WI38 (cell line): ENCODE measurements around the gene HHAT.

Experiments
- H3K4me3 ChIP-seq: 2 replicates; pipeline ENCODE4 v1.5.1; 2011; ENCODE audit warnings: low read depth, mild to moderate bottlenecking, control low read depth, low read length
- CTCF ChIP-seq: IDR thresholded peaks from 2 replicates; pipeline ENCODE4 v1.5.1; 2012; ENCODE audit warnings: low read depth, mild to moderate bottlenecking, control low read depth, low read length

Gene HHAT

GRCh38 chr1:210525716-210526454, 197.2 kb downstream of the HHAT start:
- no peak overlapping the region for H3K4me3 ChIP-seq
- no peak for TF ChIP-seq CTCF

- TF ChIP-seq CTCF = no peak
These were observed 198.4 kb downstream of the HHAT start for GRCh38 chr1:210527091-210527490.

GRCh38 chr1:210531475-210532222, 202.9 kb downstream of the HHAT start:
- H3K4me3 ChIP-seq = no peak overlapping the region
- TF ChIP-seq CTCF = no peak

More at GRCh38 chr1:210527091-210527490, 198.4 kb downstream of the HHAT start:
- no peak overlapping the region for H3K4me3 ChIP-seq

- no peak for TF ChIP-seq CTCF
- H3K4me3 ChIP-seq = no peak overlapping the region
These were observed 203.5 kb downstream of the HHAT start for GRCh38 chr1:210532223-210532598.

- no peak overlapping the region for H3K4me3 ChIP-seq
- TF ChIP-seq CTCF = no peak
These were observed 207.1 kb downstream of the HHAT start for GRCh38 chr1:210535761-210536160.

GRCh38 chr1:210536254-210536961, 207.7 kb downstream of the HHAT start:
- no peak overlapping the region for H3K4me3 ChIP-seq
- TF ChIP-seq CTCF = no peak

- no peak overlapping the region for H3K4me3 ChIP-seq
- TF ChIP-seq CTCF = no peak
These were observed 211.6 kb downstream of the HHAT start for GRCh38 chr1:210540288-210540687.
